ENCODE data around the gene RIPK4.
A peak's percentile ranks its signal among the peaks of the same experiment; 100 is the strongest.

Gene RIPK4

DNA sequence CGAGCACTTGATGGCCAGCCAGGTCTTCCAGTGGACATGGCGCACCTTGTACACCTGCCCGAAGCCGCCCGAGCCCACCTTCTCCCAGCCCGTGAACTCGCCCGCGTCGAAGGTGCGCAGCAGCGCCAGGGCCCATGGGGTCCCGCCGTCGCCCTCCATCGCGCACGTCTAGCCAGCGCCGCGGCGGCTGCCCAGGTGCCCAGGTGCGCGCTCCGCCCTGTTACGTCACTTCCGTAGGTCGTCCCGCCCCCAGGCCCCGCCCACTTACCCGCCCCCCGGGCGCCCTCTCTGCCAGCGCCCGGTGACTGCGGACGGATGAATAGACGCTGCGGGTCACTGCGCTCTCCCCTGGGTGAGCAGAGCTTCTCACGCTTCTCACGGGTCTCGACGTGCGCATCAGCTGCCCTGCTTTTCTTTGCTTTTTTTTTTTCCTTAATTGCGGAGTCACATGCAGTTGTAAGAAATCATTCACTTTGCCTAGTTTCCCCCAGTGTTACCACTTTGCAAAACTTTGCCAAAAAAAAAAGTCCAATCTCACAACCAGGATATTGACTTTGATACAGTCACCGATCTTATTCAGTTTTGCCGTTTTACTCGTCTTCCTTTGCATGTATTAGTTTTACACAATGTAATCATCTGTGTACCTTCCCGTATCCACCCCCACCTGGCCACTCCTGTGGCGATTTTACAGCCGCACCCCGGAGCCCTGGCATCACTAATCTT lies at the start of gene RIPK4:
TSS of gene RIPK4 (minus strand) at position 170 of the 723 bp plus-strand sequence. CDS start at position 159, 11 bp downstream.
- no peaks in the 10 kb centered on the region for H3K9me3 Mint-ChIP-seq
- peaks cover 23% of the 10 kb centered on the region for H3K4me1 Mint-ChIP-seq
- ATAC-seq (replicated peaks; ENCODE audit: extremely low read depth, poor library complexity, severe bottlenecking) (peak; percentile 25), DNase-seq (ENCODE audit: low spot score in 2 of 2) (no peak)
- H3K36me3 Mint-ChIP-seq (ENCODE audit: insufficient read depth) = peaks cover 3% of the 10 kb centered on the region
- no peak within 1 kb of the TSS for H3K27ac Mint-ChIP-seq (ENCODE audit: low read depth)
- peak within 1 kb of the TSS; percentile 81 for H3K4me3 Mint-ChIP-seq
- H3K27me3 Mint-ChIP-seq = peaks cover 92% of the 10 kb centered on the region

DNA sequence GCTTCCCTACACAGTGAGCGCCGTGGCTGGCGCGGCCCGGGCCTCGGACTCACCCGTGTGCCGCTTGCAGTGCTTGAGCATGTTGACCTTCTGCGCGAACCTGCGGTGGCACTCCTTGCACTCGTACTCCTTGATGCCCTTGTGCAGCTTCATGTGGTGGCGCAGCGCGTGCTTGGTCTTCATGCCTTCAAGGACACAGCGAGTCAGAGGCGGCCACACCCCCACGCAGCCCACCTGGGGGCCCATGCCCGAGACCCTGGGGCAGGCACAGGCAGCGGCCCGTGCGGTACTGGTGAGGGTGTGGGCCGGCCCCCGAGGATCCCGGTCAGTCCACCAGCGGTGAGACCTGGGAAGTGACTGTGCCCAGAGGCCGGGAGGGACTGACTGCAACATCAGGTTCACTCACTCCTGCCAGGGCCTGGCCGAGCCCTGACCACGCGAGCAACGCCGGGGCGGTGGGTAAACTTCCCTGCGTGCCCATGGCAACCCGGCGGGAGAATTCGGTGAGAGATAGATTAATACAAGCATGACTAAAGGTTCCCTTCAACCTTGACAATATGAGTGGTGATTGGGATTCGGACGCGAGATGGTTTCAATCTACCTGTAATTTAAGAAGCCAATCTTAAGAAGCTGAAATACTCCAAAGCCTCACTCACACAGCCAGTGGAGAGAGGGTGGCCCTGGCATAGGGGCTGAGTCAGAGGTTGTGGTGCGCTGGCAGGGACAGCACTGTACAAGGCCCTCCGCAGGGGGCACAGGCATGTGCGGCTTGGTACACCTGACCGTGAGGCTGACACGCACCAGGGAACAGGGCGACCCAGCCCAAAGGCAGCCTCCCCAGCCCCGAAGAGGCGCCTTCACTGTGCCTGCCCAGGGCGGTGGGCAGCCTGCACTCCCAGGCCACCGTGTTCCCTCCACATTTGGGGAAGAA lies 49.1 kb upstream of the RIPK4 start:
- Mint-ChIP-seq H3K27me3 (no peaks in the 10 kb centered on the region), H3K9me3 (no peaks in the 10 kb centered on the region), H3K36me3 (ENCODE audit: insufficient read depth) (peaks cover 8% of the 10 kb centered on the region), H3K4me3 (no peak overlapping the region), H3K27ac (ENCODE audit: low read depth) (no peak overlapping the region), H3K4me1 (no peaks in the 10 kb centered on the region)
- DNase-seq (ENCODE audit: low spot score in 2 of 2) (no peak), ATAC-seq (replicated peaks; ENCODE audit: extremely low read depth, poor library complexity, severe bottlenecking) (no peak)

DNA sequence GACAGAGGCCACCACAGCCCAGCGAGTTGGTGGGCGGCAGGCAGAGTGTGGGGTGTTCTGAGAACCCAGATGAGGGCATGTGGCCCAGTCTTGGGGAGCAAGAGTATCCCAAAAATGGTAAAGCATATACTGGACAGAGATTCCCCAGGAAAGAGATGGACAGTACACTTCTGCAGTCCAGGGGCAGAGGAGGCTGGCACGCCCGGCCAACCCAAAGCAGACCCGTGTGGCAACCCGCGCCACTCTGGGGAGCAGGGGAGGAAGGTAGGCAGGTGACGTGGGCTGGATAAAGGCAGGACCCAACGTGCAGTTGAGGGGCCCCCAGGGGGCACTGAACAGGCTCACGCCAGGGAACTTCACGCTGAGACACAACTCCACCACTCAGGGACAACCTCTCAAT lies 46.4 kb upstream of the RIPK4 start:
- no peak overlapping the region for H3K27ac Mint-ChIP-seq (ENCODE audit: low read depth)
- ATAC-seq (replicated peaks; ENCODE audit: extremely low read depth, poor library complexity, severe bottlenecking) = no peak
- H3K36me3 Mint-ChIP-seq (ENCODE audit: insufficient read depth) = peaks cover 6% of the 10 kb centered on the region
- H3K4me3 Mint-ChIP-seq = no peak overlapping the region
- no peaks in the 10 kb centered on the region for H3K9me3 Mint-ChIP-seq
- no peak for DNase-seq (ENCODE audit: low spot score in 2 of 2)
- no peaks in the 10 kb centered on the region for H3K27me3 Mint-ChIP-seq
- H3K4me1 Mint-ChIP-seq = no peaks in the 10 kb centered on the region

DNA sequence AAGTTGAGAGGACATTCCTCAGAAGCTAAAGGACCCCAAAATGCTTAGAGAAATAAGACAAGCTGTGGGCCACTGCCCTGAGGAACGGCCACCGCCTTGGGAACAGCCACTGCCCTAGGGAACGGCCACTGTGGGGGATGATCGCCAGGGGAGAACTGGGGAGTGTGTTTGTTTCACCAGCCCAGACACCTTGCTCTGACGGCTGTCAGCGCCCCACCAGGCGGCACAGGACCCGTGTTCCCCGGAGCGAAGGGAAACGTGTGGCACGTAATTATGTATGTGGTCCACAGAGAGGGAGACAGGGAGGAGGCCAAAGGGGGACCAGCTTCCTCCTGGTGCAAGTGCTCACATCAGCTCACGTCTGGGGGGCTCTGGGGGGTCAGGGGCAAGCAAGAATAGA lies 45.8 kb upstream of the RIPK4 start:
- DNase-seq (ENCODE audit: low spot score in 2 of 2) (no peak), ATAC-seq (replicated peaks; ENCODE audit: extremely low read depth, poor library complexity, severe bottlenecking) (no peak)
- no peak overlapping the region for H3K27ac Mint-ChIP-seq (ENCODE audit: low read depth)
- H3K4me3 Mint-ChIP-seq = no peak overlapping the region
- H3K36me3 Mint-ChIP-seq (ENCODE audit: insufficient read depth) = peaks cover 6% of the 10 kb centered on the region
- no peaks in the 10 kb centered on the region for H3K4me1 Mint-ChIP-seq
- no peaks in the 10 kb centered on the region for H3K27me3 Mint-ChIP-seq
- no peaks in the 10 kb centered on the region for H3K9me3 Mint-ChIP-seq

DNA sequence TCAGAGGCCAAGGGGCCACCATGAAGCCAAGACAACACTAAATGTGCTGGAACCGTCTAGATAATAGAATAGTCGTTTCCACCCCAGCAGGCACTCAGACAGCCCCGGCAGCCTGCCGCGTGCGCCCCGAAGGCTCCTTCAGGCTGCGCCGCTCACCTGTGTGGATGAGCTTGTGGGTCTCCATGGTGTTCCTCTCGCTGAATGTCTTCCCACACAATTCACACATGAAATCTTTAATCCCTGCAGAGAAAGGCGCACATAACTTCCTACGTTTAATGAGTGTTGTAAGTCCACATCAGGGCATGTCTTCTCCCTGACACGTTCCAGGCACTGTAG lies 43.7 kb upstream of the RIPK4 start:
- ATAC-seq (replicated peaks; ENCODE audit: extremely low read depth, poor library complexity, severe bottlenecking) (no peak), DNase-seq (ENCODE audit: low spot score in 2 of 2) (no peak)
- no peaks in the 10 kb centered on the region for H3K27me3 Mint-ChIP-seq
- H3K9me3 Mint-ChIP-seq = peaks cover 12% of the 10 kb centered on the region
- no peak overlapping the region for H3K4me3 Mint-ChIP-seq
- no peak overlapping the region for H3K27ac Mint-ChIP-seq (ENCODE audit: low read depth)
- peaks cover 7% of the 10 kb centered on the region for H3K36me3 Mint-ChIP-seq (ENCODE audit: insufficient read depth)
- peaks cover 10% of the 10 kb centered on the region for H3K4me1 Mint-ChIP-seq

DNA sequence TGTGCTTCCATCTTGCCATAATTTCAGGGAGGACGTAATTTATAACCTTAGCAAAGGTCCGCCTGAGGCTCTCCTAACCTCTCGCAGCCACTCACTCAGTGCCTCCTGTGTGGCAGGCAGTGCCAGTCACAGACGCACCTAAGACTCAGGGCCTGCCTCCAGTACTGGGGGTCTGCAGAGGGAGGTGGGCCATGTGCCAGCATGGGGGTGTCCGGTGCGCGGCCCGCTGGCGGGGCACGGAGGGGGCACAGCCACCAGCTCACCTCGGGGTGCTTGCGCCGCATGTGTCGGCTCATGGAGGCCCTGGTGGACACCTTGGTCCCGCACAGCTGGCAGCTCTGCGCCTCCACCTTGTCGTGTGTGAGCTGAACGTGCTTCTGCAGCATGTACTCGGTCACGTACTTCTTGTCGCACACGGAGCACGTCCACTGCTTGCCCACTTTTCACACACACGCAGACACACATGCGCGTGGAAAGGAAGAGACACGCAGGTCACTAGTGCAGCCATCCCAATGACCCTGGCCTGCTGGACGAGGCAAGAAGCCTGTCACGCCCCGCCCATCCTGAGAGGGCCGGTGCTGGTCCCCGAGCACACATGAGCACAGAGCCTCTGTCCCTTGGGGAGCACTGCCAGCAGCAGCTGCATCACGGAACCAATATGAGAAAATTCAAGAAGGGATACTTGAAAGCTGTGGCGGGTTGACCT lies 43.2 kb upstream of the RIPK4 start:
- peaks cover 6% of the 10 kb centered on the region for H3K36me3 Mint-ChIP-seq (ENCODE audit: insufficient read depth)
- no peak overlapping the region for H3K4me3 Mint-ChIP-seq
- no peaks in the 10 kb centered on the region for H3K27me3 Mint-ChIP-seq
- peaks cover 12% of the 10 kb centered on the region for H3K4me1 Mint-ChIP-seq
- ATAC-seq (replicated peaks; ENCODE audit: extremely low read depth, poor library complexity, severe bottlenecking) (no peak), DNase-seq (ENCODE audit: low spot score in 2 of 2) (no peak)
- no peak overlapping the region for H3K27ac Mint-ChIP-seq (ENCODE audit: low read depth)
- peaks cover 13% of the 10 kb centered on the region for H3K9me3 Mint-ChIP-seq

DNA sequence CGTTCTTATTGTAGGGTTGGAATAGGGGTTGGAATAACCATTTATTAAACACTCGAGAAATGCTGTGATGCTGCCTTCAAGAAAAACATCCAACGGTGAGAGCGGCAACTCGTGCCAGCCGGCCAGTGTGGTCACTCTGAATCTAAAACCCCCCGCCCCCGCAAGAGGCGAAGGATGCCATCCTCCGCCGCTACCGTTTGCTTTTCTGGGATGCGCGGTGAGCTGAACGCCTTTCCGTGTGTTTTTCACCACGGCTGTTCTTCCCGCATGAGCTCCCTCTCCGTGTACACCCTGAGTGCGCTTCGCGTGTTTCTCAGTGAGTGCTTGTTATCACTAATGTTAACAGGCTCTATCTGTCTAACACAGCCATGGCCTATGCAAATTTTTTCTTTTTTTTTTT lies 42.0 kb upstream of the RIPK4 start:
- Mint-ChIP-seq H3K36me3 (ENCODE audit: insufficient read depth) (peaks cover 10% of the 10 kb centered on the region), H3K4me3 (no peak overlapping the region)
- ATAC-seq (replicated peaks; ENCODE audit: extremely low read depth, poor library complexity, severe bottlenecking) = no peak

DNA sequence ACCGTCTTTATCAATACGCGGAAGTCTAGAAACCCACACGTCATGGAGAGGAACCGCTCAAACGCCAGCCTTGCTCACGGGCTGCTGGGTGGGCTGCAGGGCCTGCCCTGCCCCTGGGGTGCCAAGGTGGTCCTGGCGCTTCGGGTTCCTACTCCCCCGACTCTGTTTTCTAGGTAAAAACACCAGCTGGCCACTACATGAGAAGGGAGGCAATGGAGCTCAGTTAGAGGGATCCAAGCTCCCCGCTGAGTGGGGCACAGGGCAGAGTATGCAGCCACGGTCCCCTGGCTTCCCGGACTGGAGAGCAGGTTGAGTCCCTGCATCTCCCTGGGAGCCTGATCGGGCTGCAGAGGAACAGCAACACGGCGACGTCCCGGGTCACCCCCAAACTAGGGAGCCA lies 41.2 kb upstream of the RIPK4 start:
- Mint-ChIP-seq H3K9me3 (peaks cover 13% of the 10 kb centered on the region), H3K27me3 (no peaks in the 10 kb centered on the region), H3K36me3 (ENCODE audit: insufficient read depth) (peaks cover 10% of the 10 kb centered on the region), H3K4me3 (no peak overlapping the region), H3K27ac (ENCODE audit: low read depth) (no peak overlapping the region), H3K4me1 (peaks cover 12% of the 10 kb centered on the region)
- DNase-seq (ENCODE audit: low spot score in 2 of 2) = no peak
- ATAC-seq (replicated peaks; ENCODE audit: extremely low read depth, poor library complexity, severe bottlenecking) = no peak

More for the DNA sequence above, 42.0 kb upstream of the RIPK4 start:
- no peak overlapping the region for H3K27ac Mint-ChIP-seq (ENCODE audit: low read depth)
- peaks cover 13% of the 10 kb centered on the region for H3K9me3 Mint-ChIP-seq
- no peaks in the 10 kb centered on the region for H3K27me3 Mint-ChIP-seq
- peaks cover 12% of the 10 kb centered on the region for H3K4me1 Mint-ChIP-seq
- no peak for DNase-seq (ENCODE audit: low spot score in 2 of 2)

DNA sequence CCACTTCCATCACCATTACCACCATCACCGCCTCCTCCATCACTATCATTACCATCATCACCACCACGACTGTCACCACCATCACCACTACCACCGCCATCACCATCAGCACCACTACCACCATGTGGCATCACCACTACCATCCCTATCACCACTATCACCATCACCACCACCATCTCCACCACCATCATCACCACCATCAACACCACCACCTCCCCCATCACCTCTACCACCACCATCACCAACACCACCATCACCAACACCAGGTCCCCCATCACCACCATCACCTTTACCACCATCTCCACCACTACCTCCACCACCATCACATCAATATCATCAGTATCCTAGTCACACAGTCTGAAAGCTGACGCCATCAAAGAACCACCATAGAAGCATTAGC lies 39.9 kb upstream of the RIPK4 start:
- H3K36me3 Mint-ChIP-seq (ENCODE audit: insufficient read depth) = peaks cover 18% of the 10 kb centered on the region
- H3K27ac Mint-ChIP-seq (ENCODE audit: low read depth) = peak overlapping the region; percentile 54
- peaks cover 13% of the 10 kb centered on the region for H3K9me3 Mint-ChIP-seq
- no peak for ATAC-seq (replicated peaks; ENCODE audit: extremely low read depth, poor library complexity, severe bottlenecking)
- H3K4me1 Mint-ChIP-seq = peaks cover 12% of the 10 kb centered on the region
- H3K4me3 Mint-ChIP-seq = no peak overlapping the region
- DNase-seq (ENCODE audit: low spot score in 2 of 2) = no peak
- H3K27me3 Mint-ChIP-seq = no peaks in the 10 kb centered on the region

DNA sequence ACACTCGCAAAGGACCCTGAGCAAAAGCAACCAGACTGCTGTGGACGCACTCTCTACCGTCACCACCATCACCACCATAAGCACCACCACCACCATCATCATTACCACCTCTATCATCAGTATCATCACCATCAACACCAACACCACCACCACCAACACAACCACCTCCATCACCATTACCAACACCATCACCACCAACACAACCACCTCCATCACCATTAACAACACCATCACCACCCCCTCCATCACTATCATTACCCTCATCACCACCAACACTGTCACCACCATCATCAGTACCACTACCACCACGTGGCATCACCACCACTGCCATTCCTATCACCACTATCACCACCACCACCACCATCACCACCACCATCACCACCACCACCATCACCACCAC lies 38.8 kb upstream of the RIPK4 start:
- H3K36me3 Mint-ChIP-seq (ENCODE audit: insufficient read depth) = peaks cover 20% of the 10 kb centered on the region
- no peak for ATAC-seq (replicated peaks; ENCODE audit: extremely low read depth, poor library complexity, severe bottlenecking)
- H3K4me3 Mint-ChIP-seq = no peak overlapping the region
- H3K27me3 Mint-ChIP-seq = no peaks in the 10 kb centered on the region
- H3K4me1 Mint-ChIP-seq = peaks cover 12% of the 10 kb centered on the region
- no peak for DNase-seq (ENCODE audit: low spot score in 2 of 2)
- H3K9me3 Mint-ChIP-seq = peaks cover 13% of the 10 kb centered on the region
- no peak overlapping the region for H3K27ac Mint-ChIP-seq (ENCODE audit: low read depth)

DNA sequence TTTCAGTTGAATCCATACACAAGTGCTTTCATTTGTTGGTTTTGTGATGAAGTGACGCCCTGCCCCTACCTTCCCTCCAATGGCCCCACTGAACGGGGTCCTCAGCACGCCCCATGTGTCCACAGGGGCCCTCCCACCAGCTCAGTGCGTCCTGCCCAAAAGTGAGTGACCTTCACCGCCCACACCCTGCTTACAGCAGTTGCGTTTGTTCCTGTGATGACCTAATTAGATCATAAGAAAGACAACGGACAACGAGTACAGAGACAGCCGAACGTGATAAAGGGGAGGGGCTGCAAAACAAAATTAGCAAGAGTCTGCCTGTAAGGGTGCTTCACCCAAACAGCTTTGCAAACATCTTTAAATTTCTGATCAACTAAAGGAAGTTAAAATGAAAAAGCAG lies 38.2 kb upstream of the RIPK4 start:
- Mint-ChIP-seq H3K4me3 (no peak overlapping the region), H3K4me1 (peaks cover 12% of the 10 kb centered on the region), H3K9me3 (peaks cover 13% of the 10 kb centered on the region), H3K36me3 (ENCODE audit: insufficient read depth) (peaks cover 26% of the 10 kb centered on the region), H3K27me3 (no peaks in the 10 kb centered on the region), H3K27ac (ENCODE audit: low read depth) (no peak overlapping the region)
- ATAC-seq (replicated peaks; ENCODE audit: extremely low read depth, poor library complexity, severe bottlenecking) = no peak
- no peak for DNase-seq (ENCODE audit: low spot score in 2 of 2)

DNA sequence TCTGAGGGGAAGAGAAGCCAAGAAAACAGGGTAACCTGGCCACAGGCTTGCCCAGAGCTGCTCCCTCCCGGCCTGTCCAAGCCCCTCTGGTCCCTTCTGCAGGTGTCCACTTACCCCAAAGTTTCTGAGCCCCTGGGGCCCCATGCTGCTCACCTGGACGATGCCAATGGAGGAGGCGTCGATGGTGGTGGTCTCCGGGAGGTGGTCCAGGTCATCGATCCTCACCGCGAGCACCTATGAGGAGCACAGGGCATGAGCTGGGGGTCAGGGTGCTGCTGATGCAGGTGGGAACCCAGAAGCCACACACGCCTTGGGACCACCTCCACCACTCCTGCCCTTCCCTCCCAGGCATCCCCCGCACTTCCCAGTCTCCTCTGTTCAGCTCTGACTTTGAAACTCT lies 37.5 kb upstream of the RIPK4 start:
- H3K9me3 Mint-ChIP-seq = peaks cover 13% of the 10 kb centered on the region
- DNase-seq (ENCODE audit: low spot score in 2 of 2) = no peak
- no peak overlapping the region for H3K4me3 Mint-ChIP-seq
- ATAC-seq (replicated peaks; ENCODE audit: extremely low read depth, poor library complexity, severe bottlenecking) = no peak
- H3K36me3 Mint-ChIP-seq (ENCODE audit: insufficient read depth) = peaks cover 27% of the 10 kb centered on the region
- H3K27me3 Mint-ChIP-seq = no peaks in the 10 kb centered on the region
- H3K4me1 Mint-ChIP-seq = peaks cover 12% of the 10 kb centered on the region
- no peak overlapping the region for H3K27ac Mint-ChIP-seq (ENCODE audit: low read depth)
